GM13977 (cell line): ENCODE results near the gene ENDOU.

ENCODE experiments used
- DNase-seq: peaks from one replicate; pipeline ENCODE4 v3.0.0; 2012; ENCODE audit warnings: low spot score
- in situ Hi-C: fragments of 300-500 bp; cut with MboI; formaldehyde crosslinking; loops from one replicate; pipeline ENCODE4 v1.12.0; 2022; ENCODE audit warnings: low sequenced_read_pairs, low pct_unique_long_range_greater_than_20kb, mixed read lengths, inconsistent platforms; ENCODE audit not compliant: unreplicated experiment
- TF ChIP-seq, protein P1 (sequence below): IDR thresholded peaks from 2 replicates; pipeline ENCODE4 v1.5.1; 2012; ENCODE audit warnings: mild to moderate bottlenecking, control low read depth; ENCODE audit not compliant: insufficient read depth; ENCODE audit errors: extremely low read depth, missing control alignments

ENDOU gene

GRCh38 chr12:47744005-47744651 lies 18.8 kb upstream of the ENDOU start:
- DNase-seq = peak; percentile 59
- in situ Hi-C loops = loop anchor here (25.0 kb wide), 1 partner anchor 418 kb away; the partner anchor contains the start of gene ASB8

GRCh38 chr12:47743311-47743860 lies 18.1 kb upstream of the ENDOU start:
- TF ChIP-seq, protein P1, sequence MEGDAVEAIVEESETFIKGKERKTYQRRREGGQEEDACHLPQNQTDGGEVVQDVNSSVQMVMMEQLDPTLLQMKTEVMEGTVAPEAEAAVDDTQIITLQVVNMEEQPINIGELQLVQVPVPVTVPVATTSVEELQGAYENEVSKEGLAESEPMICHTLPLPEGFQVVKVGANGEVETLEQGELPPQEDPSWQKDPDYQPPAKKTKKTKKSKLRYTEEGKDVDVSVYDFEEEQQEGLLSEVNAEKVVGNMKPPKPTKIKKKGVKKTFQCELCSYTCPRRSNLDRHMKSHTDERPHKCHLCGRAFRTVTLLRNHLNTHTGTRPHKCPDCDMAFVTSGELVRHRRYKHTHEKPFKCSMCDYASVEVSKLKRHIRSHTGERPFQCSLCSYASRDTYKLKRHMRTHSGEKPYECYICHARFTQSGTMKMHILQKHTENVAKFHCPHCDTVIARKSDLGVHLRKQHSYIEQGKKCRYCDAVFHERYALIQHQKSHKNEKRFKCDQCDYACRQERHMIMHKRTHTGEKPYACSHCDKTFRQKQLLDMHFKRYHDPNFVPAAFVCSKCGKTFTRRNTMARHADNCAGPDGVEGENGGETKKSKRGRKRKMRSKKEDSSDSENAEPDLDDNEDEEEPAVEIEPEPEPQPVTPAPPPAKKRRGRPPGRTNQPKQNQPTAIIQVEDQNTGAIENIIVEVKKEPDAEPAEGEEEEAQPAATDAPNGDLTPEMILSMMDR = no peak
- DNase-seq = no peak
- in situ Hi-C loops = loop anchor here (25.0 kb wide), 1 partner anchor 419 kb away; the partner anchor contains the start of gene ASB8

More at GRCh38 chr12:47744005-47744651, 18.8 kb upstream of the ENDOU start:
- TF ChIP-seq, protein P1 = peak; percentile 86

- in situ Hi-C loops = loop anchor here (25.0 kb wide), 1 partner anchor 420 kb away; the partner anchor contains the start of gene ASB8
- TF ChIP-seq, protein P1 = peak; percentile 88
- DNase-seq = peak; percentile 68
Measured at GRCh38 chr12:47742253-47742825, 17.0 kb upstream of the ENDOU start.

GRCh38 chr12:47741340-47741703 lies 16.0 kb upstream of the ENDOU start:
- TF ChIP-seq, protein P1 = no peak
- in situ Hi-C loops = loop anchor here (25.0 kb wide), 1 partner anchor 421 kb away; the partner anchor contains the start of gene ASB8

DNA sequence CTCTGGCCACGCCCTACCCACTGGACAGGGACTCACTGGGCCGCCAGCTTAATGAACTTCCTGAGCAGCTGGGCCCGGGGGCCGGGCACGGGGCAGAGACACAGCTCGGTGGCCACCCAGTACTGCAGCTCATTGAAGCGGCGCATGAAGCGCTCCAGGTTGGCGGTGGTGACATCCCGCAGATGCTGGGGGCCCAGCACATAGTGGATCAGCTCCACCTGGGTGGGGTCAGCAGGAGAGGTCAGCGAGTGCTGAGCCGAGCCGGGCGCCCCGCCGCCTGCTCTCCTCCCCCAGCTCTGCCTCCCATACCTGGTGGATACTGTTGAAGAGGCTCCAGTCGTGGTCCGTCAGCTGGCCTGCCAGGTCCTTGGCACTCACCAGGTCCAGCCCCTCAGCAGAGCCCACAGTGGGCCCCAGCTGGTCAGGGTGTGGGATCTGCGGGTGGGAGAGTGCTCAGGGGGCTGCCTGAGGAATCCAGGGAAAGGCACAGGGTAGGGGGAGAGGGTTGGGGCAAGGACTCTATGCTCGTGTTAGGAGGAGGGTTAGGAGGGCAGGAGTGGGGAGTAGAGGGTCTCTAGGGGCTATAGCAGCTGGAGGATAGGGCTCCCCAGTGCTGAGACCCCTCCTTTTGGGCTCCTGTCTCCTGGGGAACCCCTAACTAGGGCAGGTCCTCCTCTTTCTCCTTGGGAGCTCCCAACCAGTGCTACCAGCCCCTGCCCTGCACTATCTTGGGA lies 15.5 kb upstream of the ENDOU start:
- TF ChIP-seq, protein P1 = peak; percentile 13
- no peak for DNase-seq
- in situ Hi-C loops = loop anchor here (25.0 kb wide), 1 partner anchor 422 kb away; the partner anchor contains the start of gene ASB8

More at GRCh38 chr12:47741340-47741703, 16.0 kb upstream of the ENDOU start:
- no peak for DNase-seq

DNA sequence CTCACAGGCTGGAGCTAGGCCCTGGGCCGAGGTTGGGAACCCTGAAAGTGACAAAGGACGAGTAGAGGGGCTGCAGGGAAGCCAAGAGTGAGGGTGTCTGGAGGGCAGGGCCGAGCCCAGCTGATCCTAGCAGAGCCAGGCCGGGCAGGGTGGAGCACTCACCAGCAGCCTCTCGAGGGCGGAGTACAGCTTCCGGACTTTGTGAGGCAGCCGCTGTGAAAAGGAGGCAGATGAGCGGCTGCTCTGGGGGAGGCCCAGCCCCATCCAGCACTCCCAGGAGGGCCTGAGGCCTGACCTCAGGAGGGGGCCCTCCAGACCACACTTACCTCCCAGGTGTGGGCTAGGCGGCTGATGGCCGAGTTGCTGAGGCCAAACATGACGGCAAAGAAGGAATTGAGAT lies 14.7 kb upstream of the ENDOU start:
- TF ChIP-seq, protein P1 = peak; percentile 17
- peak; percentile 78 for DNase-seq
- in situ Hi-C loops = loop anchor here (25.0 kb wide), 1 partner anchor 422 kb away; the partner anchor contains the start of gene ASB8
